AG04450 (cell line): Measurements from ENCODE around the gene RFX3. TPM values are rescaled to one million over a fixed set of nuclear protein-coding genes. Genes with fewer than 3 reads are reported as not detected.

Source experiments
- CTCF ChIA-PET: fragments of 300-600, 350-600 bp; formaldehyde crosslinking; extraction: SDS; loops from one replicate; lab custom pipeline; 2022; ENCODE audit warnings: antibody characterized with exemption, inconsistent platforms; lab: Charles Lee
- POLR2A ChIA-PET: fragments of 350-600 bp; formaldehyde crosslinking; extraction: SDS; loops from one replicate; lab custom pipeline; 2021; ENCODE audit warnings: antibody characterized with exemption, inconsistent platforms; lab: Yijun Ruan, JAX
- DNase-seq: peaks from one replicate; pipeline ENCODE4 v3.0.0-alpha.2; 2011; ENCODE audit warnings: low read depth, low spot score
- H3K27ac ChIP-seq: one replicate; pipeline ENCODE4 v1.5.1; 2012; ENCODE audit warnings: low read depth, low read length, control low read depth
- H3K27me3 ChIP-seq: one replicate; pipeline ENCODE4 v1.6.0; 2012; ENCODE audit warnings: low read length; ENCODE audit not compliant: control insufficient read depth, insufficient read depth
- H3K4me3 ChIP-seq: 2 replicates; pipeline ENCODE4 v1.5.1; 2011; ENCODE audit warnings: mild to moderate bottlenecking, low read depth, low read length, control low read depth
- H3K9me3 ChIP-seq: 2 replicates; pipeline ENCODE4 v1.5.1; 2012; ENCODE audit warnings: low read length; ENCODE audit not compliant: control insufficient read depth, insufficient read depth
- CTCF ChIP-seq: IDR thresholded peaks from 2 replicates; pipeline ENCODE4 v1.5.1; 2011; ENCODE audit warnings: low read depth, low read length, control low read depth, inconsistent platforms
- polyA plus RNA-seq: library from polyadenylated mRNA; depleted of rRNA; stranded (reverse); fragments of >200 nt; gene quantifications from 2 replicates; pipeline ENCODE4 v1.2.3, GENCODE V29; 2011

The RFX3 gene
- polyA plus RNA-seq, 1 experiment, result 3.7 TPM

GRCh38 chr9:3508521-3509291 lies 17.1 kb downstream of the RFX3 start:
- POLR2A ChIA-PET, result no interaction called here
- H3K4me3 ChIP-seq, result no peak overlapping the region
- no peaks in the 10 kb centered on the region for H3K27me3 ChIP-seq
- no peak for TF ChIP-seq CTCF
- CTCF ChIA-PET, result interaction anchor here (0.6 to 0.9 kb wide), 2 partner anchors 10 to 34 kb away, joined by 3 read pairs; no protein-coding TSS in a partner anchor
- DNase-seq, result no peak
- no peaks in the 10 kb centered on the region for H3K9me3 ChIP-seq
- no peak overlapping the region for H3K27ac ChIP-seq

GRCh38 chr9:3508078-3508431 lies 17.7 kb downstream of the RFX3 start:
- DNase-seq, result no peak
- TF ChIP-seq CTCF, result no peak
- ChIA-PET CTCF (interaction anchor here (0.6 kb wide), 1 partner anchor 35 kb away, joined by 3 read pairs; no protein-coding TSS in a partner anchor), POLR2A (no interaction called here)
- Histone ChIP-seq H3K9me3 (no peaks in the 10 kb centered on the region), H3K27ac (no peak overlapping the region), H3K4me3 (no peak overlapping the region), H3K27me3 (no peaks in the 10 kb centered on the region)

GRCh38 chr9:3507395-3508077 lies 18.3 kb downstream of the RFX3 start:
- H3K9me3 ChIP-seq, result no peaks in the 10 kb centered on the region
- no peak overlapping the region for H3K4me3 ChIP-seq
- no peak for DNase-seq
- no peak overlapping the region for H3K27ac ChIP-seq
- no peak for TF ChIP-seq CTCF
- POLR2A ChIA-PET, result interaction anchor here (1.4 kb wide), 1 partner anchor 19 kb away, joined by 3 read pairs; no protein-coding TSS in a partner anchor
- no peaks in the 10 kb centered on the region for H3K27me3 ChIP-seq
- CTCF ChIA-PET, result no interaction called here

- H3K27me3 ChIP-seq, result no peaks in the 10 kb centered on the region
- no peak for TF ChIP-seq CTCF
- CTCF ChIA-PET, result no interaction called here
- no peak overlapping the region for H3K4me3 ChIP-seq
- no peak overlapping the region for H3K27ac ChIP-seq
- DNase-seq, result no peak
- POLR2A ChIA-PET, result interaction anchor here (1.4 kb wide), 1 partner anchor 20 kb away, joined by 3 read pairs; no protein-coding TSS in a partner anchor
- no peaks in the 10 kb centered on the region for H3K9me3 ChIP-seq
These were observed 19.6 kb downstream of the RFX3 start for GRCh38 chr9:3506164-3506563.
